Caki2 (cell line): ENCODE results near the gene TUBA3E. TPM values are rescaled to one million over a fixed set of nuclear protein-coding genes. Genes with fewer than 3 reads are reported as not detected.
"Not testable (repeated sequence)": the region's sequence is repeated elsewhere in the genome, so short reads cannot be mapped to it uniquely, and the experiment has no call there.

Source experiments
- DNase-seq: peaks from one replicate; pipeline ENCODE4 v3.0.0-alpha.2; 2015; ENCODE audit warnings: low read depth
- in situ Hi-C: cut with HindIII; loops from 2 replicates; pipeline ENCODE4 v1.10.0; 2016; ENCODE audit warnings: low sequenced_read_pairs, low pct_unique_long_range_greater_than_20kb, mixed read lengths
- total RNA-seq: library from RNA; depleted of rRNA; stranded (reverse); fragments of >200 nt; shearing (Covaris generic); gene quantifications from 2 replicates; pipeline ENCODE4 v1.2.3, GENCODE V29; 2014; ENCODE audit warnings: low replicate concordance

Gene TUBA3E
- total RNA-seq, 1 experiment from 2014 or later = not detected

DNA sequence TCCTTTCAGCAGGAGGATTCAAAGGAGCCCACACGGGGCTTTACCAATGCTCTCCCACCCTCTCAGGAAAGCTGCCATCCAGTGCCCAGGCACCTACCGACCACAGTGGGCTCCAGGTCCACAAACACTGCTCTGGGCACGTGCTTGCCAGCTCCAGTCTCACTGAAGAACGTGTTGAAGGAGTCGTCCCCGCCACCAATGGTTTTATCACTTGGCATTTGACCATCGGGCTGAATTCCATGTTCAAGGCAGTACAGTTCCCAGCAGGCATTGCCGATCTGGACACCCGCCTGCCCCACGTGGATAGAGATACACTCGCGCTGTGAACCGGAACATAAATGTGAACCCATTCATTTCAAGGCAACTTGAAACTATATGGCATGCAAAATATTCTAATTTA is 2.2 kb downstream of the TUBA3E start:
- in situ Hi-C loops = not testable (repeated sequence)

DNA sequence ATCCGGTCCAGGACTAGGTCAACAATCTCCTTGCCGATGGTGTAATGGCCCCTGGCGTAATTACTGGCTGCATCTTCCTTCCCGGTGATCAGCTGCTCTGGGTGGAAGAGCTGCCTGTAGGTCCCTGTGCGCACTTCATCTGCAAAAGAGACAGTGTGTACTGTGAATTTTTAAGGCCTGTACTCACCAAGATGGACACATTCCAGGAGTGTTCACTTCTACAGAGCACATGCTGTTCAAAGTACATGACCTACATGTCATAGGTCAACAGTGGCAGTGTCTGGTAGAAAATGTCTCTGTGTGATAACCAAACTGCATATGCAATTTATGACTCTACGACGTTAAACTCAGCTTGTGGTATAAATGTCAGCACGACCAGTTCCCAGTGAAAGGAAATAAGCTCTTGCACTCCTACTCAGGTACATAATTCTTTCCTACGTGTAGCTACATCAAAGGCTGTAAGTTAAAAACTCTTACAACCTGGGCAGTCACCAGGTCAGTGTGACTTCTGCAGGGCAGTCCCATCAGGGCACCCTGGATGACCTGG is 3.1 kb downstream of the TUBA3E start:
- in situ Hi-C loops, DNase-seq: not testable (repeated sequence)

More for the DNA sequence above, 2.2 kb downstream of the TUBA3E start:
- DNase-seq = not testable (repeated sequence)

DNA sequence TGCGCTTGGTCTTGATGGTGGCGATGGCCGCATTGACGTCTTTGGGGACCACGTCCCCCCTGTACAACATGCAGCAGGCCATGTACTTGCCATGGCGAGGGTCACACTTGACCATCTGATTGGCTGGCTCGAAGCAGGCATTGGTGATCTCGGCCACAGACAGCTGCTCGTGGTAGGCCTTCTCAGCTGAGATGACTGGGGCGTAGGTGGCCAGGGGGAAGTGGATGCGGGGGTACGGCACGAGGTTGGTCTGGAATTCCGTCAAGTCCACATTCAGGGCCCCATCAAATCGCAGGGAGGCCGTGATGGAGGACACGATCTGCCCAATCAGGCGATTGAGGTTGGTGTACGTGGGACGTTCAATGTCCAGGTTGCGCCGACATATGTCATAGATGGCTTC is 4.4 kb downstream of the TUBA3E start:
- in situ Hi-C loops = not testable (repeated sequence)

DNA sequence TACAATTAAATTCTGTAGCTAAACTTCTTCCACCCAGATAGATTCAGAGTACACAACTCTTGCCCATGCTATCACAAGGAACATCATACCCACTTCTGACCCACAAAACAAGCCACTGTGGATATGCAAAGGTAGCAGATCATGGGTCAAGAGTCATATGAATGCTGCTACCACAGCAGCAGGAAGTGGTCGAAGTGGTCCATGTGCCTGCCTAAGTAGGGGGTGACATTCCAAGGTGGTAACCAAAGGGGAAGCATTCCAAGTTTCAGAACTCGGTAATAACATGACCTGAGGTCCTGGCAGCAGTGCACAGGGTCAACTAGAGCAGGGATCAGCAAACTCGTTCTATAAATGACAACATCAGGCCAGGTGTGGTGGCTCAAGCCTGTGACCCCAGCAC is 5.8 kb downstream of the TUBA3E start:
- in situ Hi-C loops, DNase-seq: not testable (repeated sequence)

More for the DNA sequence above, 4.4 kb downstream of the TUBA3E start:
- not testable (repeated sequence) for DNase-seq

DNA sequence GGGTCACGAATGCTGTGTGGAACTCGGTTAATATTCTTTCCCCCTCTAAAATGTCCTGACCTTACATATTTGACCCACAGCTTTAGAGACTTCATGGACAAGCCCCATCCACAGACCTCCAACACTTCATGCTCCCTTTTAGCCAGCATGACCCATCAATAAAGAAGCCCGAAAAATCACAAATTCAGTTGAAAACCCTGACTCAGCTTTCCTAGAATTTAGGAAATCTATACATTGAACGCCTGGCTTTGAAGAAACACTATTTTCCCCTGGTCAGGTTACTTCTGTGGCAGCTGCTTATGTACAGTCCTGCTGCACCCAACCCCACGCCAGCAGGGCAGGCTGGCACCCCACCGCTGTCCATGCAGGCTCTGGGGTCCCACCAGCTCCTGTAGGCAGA is 6.9 kb downstream of the TUBA3E start:
- in situ Hi-C loops, DNase-seq: not testable (repeated sequence)

DNA sequence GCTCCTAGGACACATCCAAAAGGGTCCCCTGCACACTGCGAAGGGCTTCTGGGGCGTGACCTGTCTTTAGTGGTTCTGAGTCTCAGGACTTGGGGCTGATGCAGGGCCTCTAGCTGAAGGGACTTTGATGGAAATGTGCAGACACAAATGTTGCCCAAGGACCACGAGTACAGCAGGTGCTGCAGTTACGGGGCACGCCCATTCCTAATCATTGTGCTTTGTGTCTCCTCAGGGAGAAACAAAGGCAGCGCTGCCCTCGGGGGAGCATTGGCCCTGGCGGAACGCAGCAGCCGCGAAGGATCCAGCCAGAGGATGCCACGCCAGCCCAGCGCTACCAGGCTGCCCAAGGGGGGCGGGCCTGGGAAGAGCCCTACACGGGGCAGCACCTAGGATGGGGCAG is 8.0 kb downstream of the TUBA3E start:
- DNase-seq = no peak
- in situ Hi-C loops = no loop called here

DNA sequence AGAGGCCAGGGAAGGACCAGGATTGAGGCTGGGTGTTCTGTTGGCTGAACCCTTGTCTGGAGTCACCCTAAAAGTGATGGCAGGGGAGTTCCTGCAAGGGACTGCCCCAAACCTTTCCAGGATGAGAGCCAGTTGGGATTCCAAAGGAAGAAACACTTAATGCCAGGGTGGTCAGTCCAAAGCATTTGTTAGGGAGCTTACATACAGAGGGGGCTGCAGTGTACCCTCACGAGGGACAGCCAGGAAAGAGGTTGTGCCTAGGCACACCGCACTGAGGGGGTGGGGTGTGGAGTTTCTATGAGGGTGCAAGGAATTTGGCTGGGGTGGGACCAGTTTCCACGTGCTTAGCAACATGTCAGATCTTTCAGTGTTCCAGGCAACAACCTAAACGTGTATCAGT is 9.3 kb downstream of the TUBA3E start:
- in situ Hi-C loops, DNase-seq: not testable (repeated sequence)

DNA sequence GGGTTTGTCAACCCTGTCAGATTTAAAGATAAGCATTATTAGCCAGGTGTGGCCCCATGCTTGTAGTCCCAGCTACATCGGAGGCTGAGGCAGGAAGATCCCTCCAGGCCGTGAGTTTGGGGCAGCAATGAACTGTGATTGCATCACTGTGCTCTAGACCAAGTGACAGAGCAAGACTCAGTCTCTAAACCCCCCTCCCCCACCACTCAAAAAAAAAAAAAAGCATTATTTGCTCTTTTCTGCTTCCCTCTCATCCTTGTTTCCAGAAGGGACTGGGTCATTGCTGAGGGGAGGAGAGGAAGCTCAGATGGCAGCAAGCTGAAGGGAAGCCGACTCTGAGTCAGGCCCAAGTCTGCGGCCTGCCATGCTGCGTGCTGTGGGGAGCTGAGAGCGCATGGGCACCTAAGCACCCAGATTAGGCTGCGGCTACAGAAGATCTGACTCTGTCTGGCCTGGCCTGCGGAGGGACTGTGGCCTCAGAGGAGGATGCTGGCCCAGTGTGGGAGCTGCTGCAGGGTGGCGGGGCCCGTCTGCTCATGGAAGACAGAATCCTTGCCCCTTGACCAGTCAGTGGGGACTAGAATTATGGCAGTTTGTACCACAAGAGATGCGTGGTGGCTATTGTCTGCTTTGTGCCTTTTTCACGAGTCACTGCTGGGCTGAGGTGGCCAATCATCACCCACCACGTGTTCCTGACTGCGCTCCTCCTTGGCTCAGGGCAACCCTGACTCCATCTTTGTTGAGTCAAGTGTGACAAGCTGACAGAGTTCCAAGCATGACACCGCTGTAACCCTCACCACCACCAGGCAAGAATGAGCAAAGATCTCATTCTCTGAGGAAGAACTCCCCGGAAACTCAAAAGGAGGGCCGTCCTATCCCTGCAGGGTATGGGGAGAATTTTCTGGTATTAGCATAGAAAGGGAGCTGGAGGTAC is 10.1 kb downstream of the TUBA3E start:
- in situ Hi-C loops = not testable (repeated sequence)

DNA sequence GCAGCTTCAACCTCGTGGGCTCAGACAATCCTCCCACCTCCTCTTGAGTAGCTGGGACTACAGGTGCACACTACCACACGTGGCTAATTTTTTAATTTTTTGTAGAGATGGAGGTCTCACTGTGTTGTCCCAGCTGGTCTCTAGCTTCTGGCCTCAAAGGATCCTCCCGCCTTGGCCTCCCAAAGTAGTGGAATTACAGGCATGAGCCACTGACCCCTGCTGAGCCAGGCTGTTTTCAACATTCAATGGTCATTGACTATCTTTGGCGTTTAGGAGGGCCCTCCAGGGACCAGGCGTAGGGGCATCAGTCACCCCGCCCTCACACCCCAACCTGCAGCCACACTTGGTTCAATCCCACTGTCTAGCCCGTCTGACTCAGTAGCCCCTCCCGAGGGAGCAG is 11.0 kb downstream of the TUBA3E start:
- DNase-seq = no peak
- in situ Hi-C loops = no loop called here

More for the DNA sequence above, 10.1 kb downstream of the TUBA3E start:
- DNase-seq = not testable (repeated sequence)

DNA sequence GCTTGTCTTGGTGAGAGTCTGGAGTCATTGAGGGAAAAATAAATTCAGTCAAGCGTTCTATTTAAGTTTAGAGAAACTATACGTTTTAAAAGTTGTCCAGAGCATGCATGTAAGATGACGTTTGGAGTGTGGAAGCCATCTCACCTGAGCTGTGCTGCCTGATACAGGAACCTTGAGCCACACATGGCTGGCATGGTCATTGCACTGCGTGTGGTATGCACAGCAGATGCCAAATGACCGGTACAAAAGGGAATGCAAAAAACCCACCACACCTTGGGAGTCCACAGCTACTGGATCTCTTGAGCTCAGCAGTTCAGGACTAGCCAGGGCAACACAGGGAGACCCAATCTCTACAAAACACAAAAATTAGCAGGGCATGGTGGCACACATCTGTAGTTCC is 11.8 kb downstream of the TUBA3E start:
- no peak for DNase-seq
- in situ Hi-C loops = no loop called here

DNA sequence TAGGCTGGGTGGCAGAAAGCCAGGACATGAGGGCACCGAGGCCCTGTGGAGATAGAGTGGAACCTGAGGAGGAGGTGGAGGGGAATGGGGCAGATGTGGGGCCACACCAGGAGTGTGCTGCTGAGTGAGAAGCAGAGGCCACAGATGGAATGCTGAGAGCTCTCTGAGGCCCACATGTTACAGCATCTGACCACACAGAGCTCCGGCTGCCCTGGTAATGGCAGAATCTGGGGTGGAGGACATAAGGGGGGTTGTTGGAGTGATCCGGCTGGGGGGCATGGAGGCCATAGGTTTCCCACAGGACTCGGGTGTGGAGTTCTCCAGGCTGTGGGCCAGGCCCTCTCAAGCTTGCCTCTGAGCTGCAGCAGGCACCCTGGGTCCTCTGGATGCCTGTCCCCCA is 12.3 kb downstream of the TUBA3E start:
- no peak for DNase-seq
- in situ Hi-C loops = no loop called here

DNA sequence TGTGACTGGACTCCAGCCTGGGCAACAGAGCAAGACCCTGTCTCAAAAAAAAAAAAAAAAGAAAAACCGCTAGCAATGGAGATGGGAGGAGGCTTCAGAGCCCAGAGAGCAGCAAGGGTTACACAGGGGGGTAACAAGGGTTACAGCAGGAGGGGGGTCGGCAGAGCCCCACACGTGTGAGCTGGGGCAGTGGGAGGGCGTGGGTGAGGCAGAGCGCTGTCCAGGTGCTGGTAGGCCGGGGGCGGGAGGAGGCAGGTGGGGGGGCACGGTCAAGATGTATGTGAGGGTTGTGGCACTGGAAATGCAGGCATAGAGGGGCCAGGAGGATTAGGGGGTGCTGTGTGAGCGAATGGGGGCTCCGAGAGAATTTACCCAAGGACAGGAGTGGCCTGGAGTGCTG is 12.8 kb downstream of the TUBA3E start:
- in situ Hi-C loops = no loop called here
- DNase-seq = no peak

DNA sequence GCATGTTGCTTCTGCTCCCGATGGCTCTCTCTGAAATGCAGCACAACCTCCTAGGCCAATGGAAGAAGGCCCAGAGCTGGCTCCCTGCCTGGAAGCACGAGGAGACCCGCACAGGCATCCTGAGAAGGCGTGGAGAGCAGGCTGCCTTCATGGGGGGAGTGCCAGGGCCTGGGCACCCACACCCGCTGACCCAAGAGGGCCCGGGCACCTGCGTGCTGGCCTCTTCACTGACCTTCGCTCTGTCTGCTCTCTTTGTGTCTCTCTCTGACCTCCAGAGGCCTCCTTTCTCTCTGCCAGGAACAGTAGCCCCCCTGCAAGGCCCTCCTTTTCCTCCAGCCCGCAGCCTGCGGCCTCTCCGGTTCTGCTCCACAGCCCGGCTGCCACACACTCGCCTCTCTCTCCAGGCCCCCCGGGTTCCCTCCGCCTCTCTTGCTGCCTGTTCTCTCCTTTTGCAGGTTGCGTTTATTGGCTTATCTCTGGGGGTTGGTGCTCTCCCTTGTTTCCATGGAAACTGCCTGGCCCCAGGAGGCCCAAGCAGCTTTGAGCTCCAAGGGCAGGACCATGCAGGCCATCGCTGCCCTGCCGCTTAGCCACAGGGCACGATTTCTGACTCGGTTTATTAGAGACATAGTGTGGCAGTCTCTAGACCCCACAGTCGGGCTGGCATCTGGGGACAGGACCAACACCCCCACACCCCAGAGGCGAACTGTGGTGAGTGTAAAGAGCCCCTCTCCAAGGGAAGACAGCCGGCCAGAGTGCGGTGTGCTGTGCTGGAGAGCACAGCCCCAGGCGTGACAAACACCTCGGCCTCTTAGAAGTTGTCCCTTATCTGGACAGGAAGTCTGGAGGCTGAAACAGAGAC is 14.5 kb downstream of the TUBA3E start:
- DNase-seq = no peak
- in situ Hi-C loops = no loop called here

DNA sequence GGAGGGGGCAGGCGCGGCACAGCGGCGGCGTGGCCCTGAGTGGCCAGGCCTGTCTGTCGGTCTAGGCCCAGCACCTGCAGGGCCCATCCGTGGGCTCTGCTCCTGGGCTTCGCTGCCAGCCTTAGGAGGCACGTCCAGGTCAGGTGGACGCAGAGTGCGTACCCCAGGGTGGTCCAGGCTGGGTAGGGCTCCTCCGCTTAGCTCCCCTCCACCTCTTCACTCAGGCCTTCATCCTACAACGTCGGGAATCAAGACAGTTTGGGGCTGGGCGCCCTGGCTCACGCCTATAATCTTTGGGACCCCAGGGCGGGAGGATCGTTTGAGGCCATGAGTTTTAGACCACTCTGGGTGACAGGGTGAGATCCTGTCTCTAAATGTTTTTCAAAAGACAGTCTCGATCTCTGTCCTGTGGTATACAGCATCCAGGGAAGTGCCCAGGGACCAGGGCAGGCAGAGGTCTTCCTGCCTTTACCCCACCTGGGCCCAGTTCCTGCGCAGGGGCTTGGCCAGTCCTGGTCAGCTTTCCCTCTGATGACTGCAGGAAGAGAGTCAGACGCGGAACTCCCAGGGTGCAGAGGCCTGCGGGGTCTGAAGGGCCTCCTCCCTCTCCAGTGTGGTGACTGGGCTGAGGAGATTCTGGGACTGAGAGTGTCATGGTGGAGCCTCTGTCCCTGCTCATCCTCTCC is 15.3 kb downstream of the TUBA3E start:
- in situ Hi-C loops, DNase-seq: not testable (repeated sequence)

DNA sequence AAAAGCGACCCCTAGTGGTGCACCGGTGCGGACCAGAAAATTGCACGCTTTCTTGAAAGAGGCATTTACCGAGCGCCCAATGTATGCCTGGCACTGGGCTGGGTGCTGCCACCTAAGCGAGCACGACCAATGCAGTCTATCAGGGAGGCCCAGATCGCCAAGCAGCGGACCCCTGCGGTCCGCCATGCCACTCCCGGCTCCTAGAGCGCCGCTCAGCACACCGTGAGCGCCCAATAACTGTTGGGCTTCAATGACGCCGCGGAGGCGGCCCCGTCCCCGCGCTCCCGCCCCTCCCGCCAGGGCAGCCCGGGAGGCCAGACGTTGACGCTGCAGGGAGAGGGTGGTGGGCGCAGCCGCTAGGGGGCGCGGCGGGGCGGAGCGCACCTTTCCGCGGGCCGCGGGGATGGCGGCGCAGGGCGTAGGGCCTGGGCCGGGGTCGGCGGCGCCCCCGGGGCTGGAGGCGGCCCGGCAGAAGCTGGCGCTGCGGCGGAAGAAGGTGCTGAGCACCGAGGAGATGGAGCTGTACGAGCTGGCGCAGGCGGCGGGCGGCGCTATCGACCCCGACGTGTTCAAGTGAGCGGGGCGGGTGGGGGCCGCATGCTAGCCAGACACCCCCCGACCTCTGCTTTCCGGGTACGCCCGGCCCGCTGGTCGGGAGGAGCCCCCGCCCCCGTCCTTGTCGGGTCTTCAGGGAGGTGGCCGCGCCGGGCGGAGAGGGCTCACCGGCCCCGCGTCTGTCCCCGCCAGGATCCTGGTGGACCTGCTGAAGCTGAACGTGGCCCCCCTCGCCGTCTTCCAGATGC is 16.2 kb downstream of the TUBA3E start, which contains the start of gene MZT2B:
Gene MZT2B, plus strand, starts transcription at position 383 of the 803 bp plus-strand sequence. Its CDS starts 21 bp downstream, at position 404.
- in situ Hi-C loops = not testable (repeated sequence)
- peak; percentile 81 for DNase-seq

DNA sequence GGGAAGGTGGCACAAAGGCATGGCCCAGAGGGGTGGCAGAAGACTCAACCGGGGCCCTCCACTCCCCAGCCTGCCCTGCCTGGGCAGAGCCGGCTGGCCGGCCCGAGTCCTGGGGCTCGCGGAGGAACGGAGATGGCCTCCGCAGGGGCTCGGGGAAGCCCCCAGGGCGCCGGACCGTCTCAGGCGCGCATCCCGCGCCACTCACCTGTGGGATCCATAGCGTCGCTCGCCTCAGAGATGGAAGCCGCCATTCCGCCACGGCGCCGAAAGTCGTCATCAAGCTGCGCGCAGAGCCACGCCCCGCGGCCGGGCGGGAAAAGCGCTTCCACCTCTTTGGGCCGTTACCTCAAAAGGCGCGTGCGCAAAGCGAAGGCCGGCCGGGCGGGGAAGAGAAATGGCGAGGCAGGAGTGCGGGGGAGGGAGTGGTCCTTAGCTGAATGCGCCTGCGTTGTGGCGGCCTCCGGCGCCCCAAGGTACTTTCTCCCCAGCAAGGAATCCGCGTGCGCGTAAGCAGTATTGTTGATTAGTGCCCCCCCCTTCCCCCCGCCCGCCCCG is 16.8 kb downstream of the TUBA3E start, which contains the start of gene SMPD4:
Gene SMPD4, minus strand, starts transcription at position 278 of the 555 bp plus-strand sequence. CDS start 5,010 bp downstream, outside the sequence.
- in situ Hi-C loops = no loop called here
- peak; percentile 92 for DNase-seq
